DMS 273 treated with DMSO at 0.1 percent for 48 hours (cell line): ENCODE results near the gene TMA7.

ENCODE experiments used
- DNase-seq: peaks from one replicate; lab custom pipeline; 2025; lab: John Stamatoyannopoulos, UW

The TMA7 gene

GRCh38 chr3:48423241-48423882, 16.7 kb upstream of the TMA7 start:
- no peak for DNase-seq

GRCh38 chr3:48423883-48424695, 16.0 kb upstream of the TMA7 start:
- no peak for DNase-seq

- DNase-seq = no peak
Measured at GRCh38 chr3:48425281-48425812, 14.7 kb upstream of the TMA7 start.

GRCh38 chr3:48426401-48426909, 13.6 kb upstream of the TMA7 start:
- DNase-seq = no peak

GRCh38 chr3:48426944-48427629, 13.0 kb upstream of the TMA7 start:
- DNase-seq = no peak

GRCh38 chr3:48427630-48427962, 12.5 kb upstream of the TMA7 start:
- DNase-seq = no peak

- DNase-seq = no peak
Measured at GRCh38 chr3:48428088-48428571, 11.9 kb upstream of the TMA7 start.

- DNase-seq = no peak
Measured at GRCh38 chr3:48428572-48429316, 11.3 kb upstream of the TMA7 start.

GRCh38 chr3:48429317-48429959, 10.6 kb upstream of the TMA7 start:
- no peak for DNase-seq

- no peak for DNase-seq
Measured at GRCh38 chr3:48429960-48430707, 9.9 kb upstream of the TMA7 start, which contains the start of gene PLXNB1. PLXNB1 (minus strand) TSS chr3:48430086; CDS start chr3:48424611, 5,475 bp downstream.

- DNase-seq = no peak
Measured at GRCh38 chr3:48430708-48431101, 9.4 kb upstream of the TMA7 start.

GRCh38 chr3:48431224-48432029, 8.6 kb upstream of the TMA7 start:
- no peak for DNase-seq

- peak; percentile 15 for DNase-seq
Measured at GRCh38 chr3:48432411-48433371, 7.4 kb upstream of the TMA7 start.

- no peak for DNase-seq
Measured at GRCh38 chr3:48433472-48434118, 6.5 kb upstream of the TMA7 start.

GRCh38 chr3:48434591-48435222, 5.3 kb upstream of the TMA7 start:
- no peak for DNase-seq

GRCh38 chr3:48435223-48435595, 4.8 kb upstream of the TMA7 start:
- no peak for DNase-seq

GRCh38 chr3:48435774-48436476, 4.1 kb upstream of the TMA7 start:
- peak; percentile 14 for DNase-seq
